Small intestine (tissue), 4 donors: ENCODE data around the gene CAMKV. TPM values are rescaled to one million over a fixed set of nuclear protein-coding genes. Genes with fewer than 3 reads are reported as not detected.

Experiments used
- polyA plus RNA-seq, 4 donors: library from polyadenylated mRNA; stranded (reverse) in 3 of 4; unstranded in 1 of 4; fragments of 200-250 nt in 3 of 4; fragments of 120-200 nt in 1 of 4; gene quantifications; one replicate each; pipeline versions ENCODE4 v1.2.1 to v1.2.3, GENCODE V29; 2013
- donor health status: healthy with polysubstance abuse.
- donor health status: Bipolar disorder and iron deficiency.
- donor health status: healthy.

CAMKV gene
- polyA plus RNA-seq, 4 donors: 0.15 to 32.1 (median 0.81) TPM; not detected in 1

Other genes starting within 250 kb of the CAMKV start
- 10 to 100 TPM; 66.2 to 87.8 (median 81.9) TPM for gene APEH, start 195.6 kb downstream of the CAMKV start, polyA plus RNA-seq
- 100 to 1,000 TPM; 157 to 488 (median 335) TPM for gene MST1, start 180.4 kb downstream of the CAMKV start, polyA plus RNA-seq
- gene RNF123, start 180.3 kb downstream of the CAMKV start, polyA plus RNA-seq: 10 to 100 TPM; 31.7 to 59.9 (median 38.0) TPM
- 1 to 10 TPM in 1 of 4 donors, under 1 TPM in 2, not detected in 1; 0.81 to 1.1 (median 0.84) TPM for gene AMIGO3, start 150.2 kb downstream of the CAMKV start, polyA plus RNA-seq
- 10 to 100 TPM; 18.1 to 47.1 (median 21.2) TPM for gene GMPPB, start 146.0 kb downstream of the CAMKV start, polyA plus RNA-seq
- gene IP6K1, start 83.4 kb downstream of the CAMKV start, polyA plus RNA-seq: 10 to 100 TPM; 14.8 to 27.1 (median 18.2) TPM
- under 1 TPM in 1 of 4 donors, not detected in 3; 0.15 TPM for gene CDHR4, start 70.0 kb downstream of the CAMKV start, polyA plus RNA-seq
- 1 to 10 TPM in 3 of 4 donors, under 1 TPM in 1; 0.67 to 2.9 (median 2.4) TPM for gene INKA1, start 66.6 kb downstream of the CAMKV start, polyA plus RNA-seq
- gene UBA7, start 56.0 kb downstream of the CAMKV start, polyA plus RNA-seq: 100 to 1,000 TPM in 1 of 4 donors, 10 to 100 TPM in 3; 27.7 to 160 (median 69.3) TPM
- 1 to 10 TPM; 1.4 to 8.1 (median 5.5) TPM for gene TRAIP, start 13.3 kb downstream of the CAMKV start, polyA plus RNA-seq
- gene MST1R, start 34.0 kb upstream of the CAMKV start, polyA plus RNA-seq: 100 to 1,000 TPM in 2 of 4 donors, 10 to 100 TPM in 2; 46.8 to 145 (median 84.5) TPM
- gene MON1A, start 59.9 kb upstream of the CAMKV start, polyA plus RNA-seq: 10 to 100 TPM; 15.9 to 48.1 (median 29.9) TPM
- 100 to 1,000 TPM in 3 of 4 donors, 10 to 100 TPM in 1; 61.0 to 409 (median 167) TPM for gene RBM6, start 70.2 kb upstream of the CAMKV start, polyA plus RNA-seq
- gene RBM5, start 219.0 kb upstream of the CAMKV start, polyA plus RNA-seq: 100 to 1,000 TPM in 1 of 4 donors, 10 to 100 TPM in 3; 57.1 to 216 (median 84.3) TPM